ENCODE results near the gene TP63.
"Not testable (repeated sequence)": the region's sequence is repeated elsewhere in the genome, so short reads cannot be mapped to it uniquely, and the experiment has no call there.

The TP63 gene

GRCh38 chr3:189652042-189652441 is 20.9 kb downstream of the TP63 start:
- no peak overlapping the region for H3K27ac ChIP-seq (replicated peaks)
- H3K27me3 ChIP-seq (ENCODE audit: insufficient read depth, poor library complexity, severe bottlenecking) = no peaks in the 10 kb centered on the region
- no peak for DNase-seq (ENCODE audit: low read depth in 1 of 2, low spot score in 1 of 2)
- TF ChIP-seq GABPA (IDR thresholded peaks at IDR 0.05; ENCODE audit: low read depth) = no peak
- TF ChIP-seq, protein P1, sequence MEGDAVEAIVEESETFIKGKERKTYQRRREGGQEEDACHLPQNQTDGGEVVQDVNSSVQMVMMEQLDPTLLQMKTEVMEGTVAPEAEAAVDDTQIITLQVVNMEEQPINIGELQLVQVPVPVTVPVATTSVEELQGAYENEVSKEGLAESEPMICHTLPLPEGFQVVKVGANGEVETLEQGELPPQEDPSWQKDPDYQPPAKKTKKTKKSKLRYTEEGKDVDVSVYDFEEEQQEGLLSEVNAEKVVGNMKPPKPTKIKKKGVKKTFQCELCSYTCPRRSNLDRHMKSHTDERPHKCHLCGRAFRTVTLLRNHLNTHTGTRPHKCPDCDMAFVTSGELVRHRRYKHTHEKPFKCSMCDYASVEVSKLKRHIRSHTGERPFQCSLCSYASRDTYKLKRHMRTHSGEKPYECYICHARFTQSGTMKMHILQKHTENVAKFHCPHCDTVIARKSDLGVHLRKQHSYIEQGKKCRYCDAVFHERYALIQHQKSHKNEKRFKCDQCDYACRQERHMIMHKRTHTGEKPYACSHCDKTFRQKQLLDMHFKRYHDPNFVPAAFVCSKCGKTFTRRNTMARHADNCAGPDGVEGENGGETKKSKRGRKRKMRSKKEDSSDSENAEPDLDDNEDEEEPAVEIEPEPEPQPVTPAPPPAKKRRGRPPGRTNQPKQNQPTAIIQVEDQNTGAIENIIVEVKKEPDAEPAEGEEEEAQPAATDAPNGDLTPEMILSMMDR (IDR thresholded peaks at IDR 0.05; ENCODE audit: insufficient read depth, low read length) = peak; percentile 14
- H3K4me3 ChIP-seq (replicated peaks; ENCODE audit: insufficient read depth, low read length) = no peak overlapping the region

- TF ChIP-seq SPI1 (IDR thresholded peaks at IDR 0.05; ENCODE audit: borderline replicate concordance, low read depth) = peak; percentile 85
- TF ChIP-seq, protein P1 (IDR thresholded peaks at IDR 0.05; ENCODE audit: insufficient read depth, low read length) = no peak
- DNase-seq (ENCODE audit: low read depth in 1 of 2, low spot score in 1 of 2) = peak in 1 of 2 experiments; percentile 1
Measured at GRCh38 chr3:189655617-189656016, 24.4 kb downstream of the TP63 start.

DNA sequence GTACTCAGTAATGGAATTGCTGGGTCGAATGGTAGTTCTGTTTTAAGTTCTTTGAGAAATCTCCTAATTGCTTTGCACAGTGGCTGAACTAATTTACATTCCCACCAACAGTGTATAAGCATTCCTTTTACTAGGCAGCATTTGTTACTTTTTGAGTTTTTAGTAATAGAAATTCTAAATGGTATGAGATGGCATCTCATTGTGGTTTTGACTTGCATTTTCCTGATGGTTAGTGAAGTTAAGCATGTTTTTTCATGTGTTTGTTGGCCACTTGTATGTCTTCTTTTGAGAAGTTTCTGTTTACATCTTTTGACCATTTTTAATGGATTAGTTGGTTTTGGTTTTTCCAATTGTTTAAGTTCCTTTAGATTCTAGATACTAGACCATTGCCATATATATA is 28.4 kb downstream of the TP63 start:
- TF ChIP-seq GABPA (IDR thresholded peaks at IDR 0.05; ENCODE audit: low read depth) (no peak), REST (IDR thresholded peaks at IDR 0.05; ENCODE audit: insufficient replicate concordance, low read depth) (no peak), SPI1 (IDR thresholded peaks at IDR 0.05; ENCODE audit: borderline replicate concordance, low read depth) (no peak), POLR2AphosphoS5 (IDR thresholded peaks at IDR 0.05; ENCODE audit: low read depth) (no peak)
- TF ChIP-seq, protein P1 (IDR thresholded peaks at IDR 0.05; ENCODE audit: insufficient read depth, low read length) = no peak
- DNase-seq (ENCODE audit: low read depth in 1 of 2, low spot score in 1 of 2) = no peak
- no peak overlapping the region for H3K27ac ChIP-seq (replicated peaks)
- no peaks in the 10 kb centered on the region for H3K27me3 ChIP-seq (ENCODE audit: insufficient read depth, poor library complexity, severe bottlenecking)
- H3K4me3 ChIP-seq (replicated peaks; ENCODE audit: insufficient read depth, low read length) = no peak overlapping the region

More at GRCh38 chr3:189655617-189656016, 24.4 kb downstream of the TP63 start:
- Histone ChIP-seq H3K4me3 (replicated peaks; ENCODE audit: insufficient read depth, low read length) (no peak overlapping the region), H3K27me3 (ENCODE audit: insufficient read depth, poor library complexity, severe bottlenecking) (no peaks in the 10 kb centered on the region), H3K27ac (replicated peaks) (no peak overlapping the region)

- Histone ChIP-seq H3K27me3 (ENCODE audit: insufficient read depth, poor library complexity, severe bottlenecking) (no peaks in the 10 kb centered on the region), H3K27ac (replicated peaks) (no peak overlapping the region), H3K4me3 (replicated peaks; ENCODE audit: insufficient read depth, low read length) (no peak overlapping the region)
- TF ChIP-seq POLR2AphosphoS5 (IDR thresholded peaks at IDR 0.05; ENCODE audit: low read depth) (no peak), GABPA (IDR thresholded peaks at IDR 0.05; ENCODE audit: low read depth) (no peak), REST (IDR thresholded peaks at IDR 0.05; ENCODE audit: insufficient replicate concordance, low read depth) (no peak), SPI1 (IDR thresholded peaks at IDR 0.05; ENCODE audit: borderline replicate concordance, low read depth) (no peak)
- TF ChIP-seq, protein P1 (IDR thresholded peaks at IDR 0.05; ENCODE audit: insufficient read depth, low read length) = no peak
- DNase-seq (ENCODE audit: low read depth in 1 of 2, low spot score in 1 of 2) = peak; percentile 39 to 56
Measured at GRCh38 chr3:189664311-189664710, 33.1 kb downstream of the TP63 start.

GRCh38 chr3:189672346-189672745 is 41.2 kb downstream of the TP63 start:
- H3K27me3 ChIP-seq (ENCODE audit: insufficient read depth, poor library complexity, severe bottlenecking); H3K4me3 ChIP-seq (replicated peaks; ENCODE audit: insufficient read depth, low read length); DNase-seq (ENCODE audit: low read depth in 1 of 2, low spot score in 1 of 2); H3K27ac ChIP-seq (replicated peaks): not testable (repeated sequence)
